Effector memory CD8-positive, alpha-beta T cell (primary cell): ENCODE data around the gene LIPC.

Experiments
- ATAC-seq: fragments of 150-1000 bp; cut with Tn5 transposase; replicated peaks from 2 replicates; pipeline ENCODE4 v1.10.0; 2021; ENCODE audit warnings: mild to moderate bottlenecking, moderate library complexity
- DNase-seq, 3 experiments: peaks; one replicate each; pipeline ENCODE4 v3.0.0; 2021
- H3K27ac Mint-ChIP-seq, 2 donors: one replicate each; pipeline ENCODE4 v1.8.0; 2022; ENCODE audit warnings: mild to moderate bottlenecking in 2 of 2, mixed read lengths in 2 of 2, moderate library complexity in 2 of 2
- H3K27me3 Mint-ChIP-seq, 2 donors: one replicate each; pipeline ENCODE4 v1.8.0; 2022; ENCODE audit warnings: mixed read lengths in 2 of 2
- H3K36me3 Mint-ChIP-seq: one replicate; pipeline ENCODE4 v1.8.0; 2022; ENCODE audit warnings: mild to moderate bottlenecking, moderate library complexity, mixed read lengths; ENCODE audit not compliant: insufficient read depth
- H3K4me1 Mint-ChIP-seq, 2 donors: one replicate each; pipeline ENCODE4 v1.8.0; 2022; ENCODE audit warnings: low read depth in 2 of 2, mixed read lengths in 2 of 2
- H3K4me3 Mint-ChIP-seq, 2 donors: one replicate each; pipeline ENCODE4 v1.8.0; 2022; ENCODE audit warnings: mild to moderate bottlenecking in 2 of 2, mixed read lengths in 2 of 2, moderate library complexity in 2 of 2
- H3K9me3 Mint-ChIP-seq, 2 donors: one replicate each; pipeline ENCODE4 v1.8.0; 2022; ENCODE audit warnings: mixed read lengths in 2 of 2

LIPC gene

DNA sequence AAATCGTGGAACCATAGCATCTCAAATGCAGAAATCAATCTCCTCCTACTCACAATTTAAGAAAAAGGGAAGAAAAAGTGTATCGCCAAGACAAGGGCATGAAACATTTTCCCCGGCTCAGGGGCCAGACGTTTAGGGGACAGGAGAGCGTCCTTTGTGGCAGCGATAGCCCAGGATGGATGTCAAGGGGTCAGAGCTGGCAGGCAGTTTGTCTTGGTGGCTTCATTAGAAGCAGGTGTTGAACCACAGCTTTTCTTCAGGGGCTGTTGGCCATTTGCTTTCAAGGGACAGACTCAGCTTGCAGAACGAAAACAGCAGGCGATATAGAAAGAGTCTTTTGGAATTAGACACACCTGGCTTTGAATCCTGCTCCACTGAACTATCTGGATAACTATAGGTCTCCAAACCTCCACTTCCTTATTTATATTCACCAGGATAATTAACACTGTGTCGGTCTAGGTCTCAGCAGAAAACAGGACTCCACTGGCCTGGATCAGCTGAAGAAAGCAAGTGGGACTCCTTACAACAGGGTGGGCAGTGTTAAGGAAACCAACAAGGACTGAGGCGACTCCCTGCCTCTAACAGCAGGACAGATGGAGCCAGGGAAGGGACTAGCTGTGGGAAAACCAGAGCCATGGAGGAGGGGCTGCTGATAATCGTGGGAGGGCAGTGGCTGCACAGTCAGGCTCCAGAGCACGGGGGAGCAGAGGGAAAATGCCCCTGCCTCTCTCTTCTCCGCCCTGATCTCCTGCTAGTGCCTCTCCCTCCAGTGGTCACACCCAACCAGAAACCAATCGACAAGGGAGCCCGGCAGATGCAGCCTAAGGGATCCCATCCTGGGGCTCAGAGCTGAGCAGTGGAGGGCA, 123.6 kb downstream of the LIPC start:
- DNase-seq (no peak), ATAC-seq (no peak)
- H3K4me1 Mint-ChIP-seq, result peaks cover 11 to 16% of the 10 kb centered on the region in 2 donors
- H3K4me3 Mint-ChIP-seq, result no peak overlapping the region
- peaks cover 3% of the 10 kb centered on the region for H3K36me3 Mint-ChIP-seq
- no peaks in the 10 kb centered on the region for H3K9me3 Mint-ChIP-seq
- H3K27ac Mint-ChIP-seq, result no peak overlapping the region
- H3K27me3 Mint-ChIP-seq, result peaks cover 0 to 30% of the 10 kb centered on the region in 2 donors

- H3K4me1 Mint-ChIP-seq, result peaks cover 10 to 15% of the 10 kb centered on the region in 2 donors
- DNase-seq (no peak), ATAC-seq (no peak)
- H3K36me3 Mint-ChIP-seq, result no peaks in the 10 kb centered on the region
- H3K27ac Mint-ChIP-seq, result no peak overlapping the region
- H3K27me3 Mint-ChIP-seq, result peaks cover 0 to 30% of the 10 kb centered on the region in 2 donors
- no peaks in the 10 kb centered on the region for H3K9me3 Mint-ChIP-seq
- H3K4me3 Mint-ChIP-seq, result no peak overlapping the region
Measured at GRCh38 chr15:58556028-58556361, 124.2 kb downstream of the LIPC start.

DNA sequence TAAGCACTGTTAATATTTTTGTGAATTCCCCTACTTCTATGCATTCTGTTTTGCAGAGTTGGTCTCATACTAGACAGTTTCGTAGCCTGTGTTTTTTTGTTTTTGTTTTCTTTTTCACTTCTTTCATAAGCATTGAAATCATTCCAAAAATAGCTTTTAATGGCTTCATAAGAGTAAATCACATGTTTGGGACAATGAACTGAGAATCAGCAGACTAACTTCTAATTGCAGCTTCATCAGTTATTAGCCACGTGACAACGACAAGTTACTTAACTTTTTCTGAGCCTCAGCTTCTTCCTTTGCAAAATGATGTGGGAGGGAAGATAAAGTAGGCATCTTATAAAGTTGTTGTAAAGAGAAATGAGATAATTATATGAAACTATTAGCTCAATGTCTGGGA, 124.8 kb downstream of the LIPC start:
- peaks cover 5 to 14% of the 10 kb centered on the region in 2 donors for H3K4me1 Mint-ChIP-seq
- H3K36me3 Mint-ChIP-seq, result no peaks in the 10 kb centered on the region
- no peaks in the 10 kb centered on the region for H3K9me3 Mint-ChIP-seq
- peaks cover 0 to 30% of the 10 kb centered on the region in 2 donors for H3K27me3 Mint-ChIP-seq
- no peak overlapping the region for H3K4me3 Mint-ChIP-seq
- ATAC-seq (no peak), DNase-seq (no peak)
- H3K27ac Mint-ChIP-seq, result no peak overlapping the region

- H3K4me3 Mint-ChIP-seq, result no peak overlapping the region
- no peak overlapping the region for H3K27ac Mint-ChIP-seq
- ATAC-seq (no peak), DNase-seq (no peak)
- H3K9me3 Mint-ChIP-seq, result no peaks in the 10 kb centered on the region
- peaks cover 0 to 9% of the 10 kb centered on the region in 2 donors for H3K27me3 Mint-ChIP-seq
- peaks cover under 1 to 4% of the 10 kb centered on the region in 2 donors for H3K4me1 Mint-ChIP-seq
- no peaks in the 10 kb centered on the region for H3K36me3 Mint-ChIP-seq
Measured at GRCh38 chr15:58558777-58559176, 127.0 kb downstream of the LIPC start.

DNA sequence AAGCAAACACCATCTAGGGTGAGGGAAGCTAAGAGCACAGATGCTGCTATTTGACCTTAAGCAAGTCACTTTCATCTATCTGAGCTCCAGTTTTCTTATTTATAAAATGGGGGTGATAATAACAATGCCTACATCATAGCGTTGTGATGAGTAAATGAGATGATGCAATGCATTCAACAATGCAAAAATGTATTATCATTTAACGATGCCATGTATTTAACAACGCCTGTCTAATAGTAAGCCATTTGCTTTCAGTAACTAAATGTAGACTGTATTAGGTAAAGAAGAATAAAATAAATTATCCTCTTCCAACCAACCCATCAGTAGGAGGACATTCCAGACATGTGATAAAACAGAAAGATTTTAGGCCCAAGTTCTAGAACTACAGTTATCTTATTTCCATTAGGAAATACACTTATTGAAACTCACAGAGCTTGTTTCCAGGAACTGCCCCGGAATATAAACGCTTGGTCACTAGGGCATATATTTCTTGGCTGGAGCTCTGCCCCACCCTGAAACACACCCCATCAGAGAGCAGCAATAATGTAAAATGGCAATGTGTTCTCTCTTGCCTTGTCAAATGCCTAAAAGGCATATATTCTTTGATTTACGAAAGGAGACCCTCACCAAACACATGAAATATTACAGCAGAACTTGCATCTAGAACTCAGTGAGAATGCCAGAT, 128.3 kb downstream of the LIPC start:
- Mint-ChIP-seq H3K4me3 (no peak overlapping the region), H3K4me1 (peaks cover 0 to 3% of the 10 kb centered on the region in 2 donors), H3K27me3 (peaks cover 0 to 5% of the 10 kb centered on the region in 2 donors), H3K27ac (no peak overlapping the region), H3K36me3 (no peaks in the 10 kb centered on the region), H3K9me3 (no peaks in the 10 kb centered on the region)
- no peak for ATAC-seq
- DNase-seq, result no peak

- Mint-ChIP-seq H3K9me3 (no peaks in the 10 kb centered on the region), H3K4me3 (no peak overlapping the region), H3K27ac (peak overlapping the region in 1 of 2 donors; percentile 16)
Measured at GRCh38 chr15:58561321-58561720, 129.5 kb downstream of the LIPC start.

DNA sequence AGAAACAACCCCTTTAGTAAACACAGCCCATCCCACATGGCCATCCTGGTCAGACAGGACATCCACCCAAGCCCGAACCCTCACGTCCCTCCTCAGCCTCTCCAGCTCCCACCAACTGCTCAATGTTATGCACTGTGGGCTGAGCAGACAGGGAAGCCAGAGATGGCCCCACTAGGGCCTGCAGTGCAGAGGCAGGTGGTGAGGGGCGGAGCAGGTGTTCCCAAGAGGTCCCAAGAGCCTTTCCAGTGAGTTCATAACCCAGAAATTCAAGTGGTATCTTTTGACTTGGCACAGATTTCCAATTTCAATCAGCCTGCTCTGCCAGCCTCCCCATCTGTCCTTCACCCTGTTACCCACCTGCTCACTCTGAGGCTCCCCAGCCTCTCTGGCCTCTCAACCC, 130.3 kb downstream of the LIPC start:
- Mint-ChIP-seq H3K9me3 (no peaks in the 10 kb centered on the region), H3K4me1 (peaks cover 2 to 3% of the 10 kb centered on the region in 2 donors), H3K36me3 (no peaks in the 10 kb centered on the region), H3K27ac (no peak overlapping the region), H3K4me3 (no peak overlapping the region), H3K27me3 (no peaks in the 10 kb centered on the region)
- no peak for ATAC-seq
- no peak for DNase-seq

More at GRCh38 chr15:58561321-58561720, 129.5 kb downstream of the LIPC start:
- Mint-ChIP-seq H3K36me3 (no peaks in the 10 kb centered on the region), H3K27me3 (no peaks in the 10 kb centered on the region), H3K4me1 (peaks cover 2 to 3% of the 10 kb centered on the region in 2 donors)
- DNase-seq (no peak), ATAC-seq (no peak)

DNA sequence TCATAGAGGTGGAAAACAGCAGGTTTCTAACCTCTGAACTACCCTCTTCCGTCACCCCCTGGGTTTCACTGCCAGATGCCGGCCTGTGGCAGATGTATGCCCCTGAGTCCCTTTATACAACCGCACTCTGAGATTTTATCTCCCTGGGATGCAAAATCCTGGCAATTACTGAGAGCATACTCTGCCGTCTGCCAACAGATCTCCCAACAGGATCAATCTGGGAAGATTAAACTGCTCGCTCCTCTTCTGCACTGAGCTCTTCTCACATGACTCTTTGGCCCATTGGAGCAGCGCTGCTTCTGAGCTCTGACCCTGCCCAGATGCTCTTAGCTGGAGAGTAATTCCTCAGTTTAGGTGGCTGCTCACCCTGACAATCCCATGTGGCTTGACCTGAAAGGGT, 133.2 kb downstream of the LIPC start:
- no peaks in the 10 kb centered on the region for H3K9me3 Mint-ChIP-seq
- H3K27me3 Mint-ChIP-seq, result no peaks in the 10 kb centered on the region
- peaks cover 6% of the 10 kb centered on the region in 2 donors for H3K4me1 Mint-ChIP-seq
- H3K27ac Mint-ChIP-seq, result no peak overlapping the region
- no peaks in the 10 kb centered on the region for H3K36me3 Mint-ChIP-seq
- ATAC-seq (no peak), DNase-seq (no peak)
- no peak overlapping the region for H3K4me3 Mint-ChIP-seq

DNA sequence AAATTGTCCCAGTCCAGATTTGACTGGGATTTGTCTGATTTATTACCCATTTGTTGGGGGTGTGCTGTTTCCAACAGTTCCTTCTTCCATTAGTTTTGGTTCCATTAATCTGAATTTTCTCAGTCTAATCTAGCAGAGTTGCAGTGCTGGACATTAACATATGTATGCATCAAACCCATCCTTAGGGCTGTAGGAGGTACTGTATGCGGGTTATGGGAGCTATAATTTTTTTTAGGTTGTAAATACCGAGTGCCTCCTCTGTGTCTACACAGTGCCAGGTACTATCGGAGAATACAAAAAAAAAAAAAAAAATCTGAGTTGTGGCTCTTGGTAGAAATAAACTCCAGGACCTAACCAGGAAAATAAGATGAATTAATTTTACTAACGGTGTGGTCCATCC, 133.8 kb downstream of the LIPC start:
- Mint-ChIP-seq H3K9me3 (no peaks in the 10 kb centered on the region), H3K27me3 (no peaks in the 10 kb centered on the region), H3K4me1 (peaks cover 6% of the 10 kb centered on the region in 2 donors), H3K27ac (no peak overlapping the region), H3K4me3 (no peak overlapping the region), H3K36me3 (no peaks in the 10 kb centered on the region)
- no peak for ATAC-seq
- no peak for DNase-seq

GRCh38 chr15:58566029-58566428, 134.2 kb downstream of the LIPC start:
- no peaks in the 10 kb centered on the region for H3K27me3 Mint-ChIP-seq
- peaks cover 6% of the 10 kb centered on the region in 2 donors for H3K4me1 Mint-ChIP-seq
- ATAC-seq (no peak), DNase-seq (no peak)
- no peaks in the 10 kb centered on the region for H3K36me3 Mint-ChIP-seq
- H3K9me3 Mint-ChIP-seq, result no peaks in the 10 kb centered on the region
- no peak overlapping the region for H3K27ac Mint-ChIP-seq
- no peak overlapping the region for H3K4me3 Mint-ChIP-seq

GRCh38 chr15:58568157-58568571, 136.4 kb downstream of the LIPC start:
- no peaks in the 10 kb centered on the region for H3K27me3 Mint-ChIP-seq
- ATAC-seq (no peak), DNase-seq (no peak)
- no peaks in the 10 kb centered on the region for H3K36me3 Mint-ChIP-seq
- H3K27ac Mint-ChIP-seq, result peak overlapping the region; percentile 26 to 82
- peaks cover 3 to 6% of the 10 kb centered on the region in 2 donors for H3K4me1 Mint-ChIP-seq
- no peaks in the 10 kb centered on the region for H3K9me3 Mint-ChIP-seq
- H3K4me3 Mint-ChIP-seq, result no peak overlapping the region

- ATAC-seq, result no peak
- peaks cover 3 to 6% of the 10 kb centered on the region in 2 donors for H3K4me1 Mint-ChIP-seq
Measured at GRCh38 chr15:58569455-58569854, 137.7 kb downstream of the LIPC start.

DNA sequence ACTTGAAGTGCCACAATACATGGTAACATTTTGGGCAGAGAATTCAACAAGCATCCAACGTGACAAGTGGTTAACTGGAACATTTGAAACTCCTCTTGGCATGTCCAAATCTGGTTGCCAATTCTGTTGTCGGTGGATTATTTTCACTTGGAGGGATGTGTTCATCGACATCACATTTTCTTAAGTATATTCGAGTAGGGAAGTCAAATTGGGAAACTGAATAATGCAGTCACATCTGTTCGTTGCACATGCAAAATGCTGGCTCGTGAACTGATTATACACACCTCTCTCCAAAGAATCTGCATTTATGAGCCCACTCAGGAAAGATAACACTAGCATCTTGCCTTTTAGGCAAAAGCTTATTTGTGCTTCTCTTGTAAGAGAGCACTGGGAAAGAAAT, 139.7 kb downstream of the LIPC start:
- no peak overlapping the region for H3K4me3 Mint-ChIP-seq
- H3K36me3 Mint-ChIP-seq, result no peaks in the 10 kb centered on the region
- ATAC-seq (no peak), DNase-seq (no peak)
- peaks cover 5 to 7% of the 10 kb centered on the region in 2 donors for H3K4me1 Mint-ChIP-seq
- H3K9me3 Mint-ChIP-seq, result no peaks in the 10 kb centered on the region
- no peak overlapping the region for H3K27ac Mint-ChIP-seq
- H3K27me3 Mint-ChIP-seq, result no peaks in the 10 kb centered on the region

More at GRCh38 chr15:58569455-58569854, 137.7 kb downstream of the LIPC start:
- Mint-ChIP-seq H3K9me3 (no peaks in the 10 kb centered on the region), H3K27me3 (no peaks in the 10 kb centered on the region), H3K36me3 (no peaks in the 10 kb centered on the region), H3K27ac (no peak overlapping the region), H3K4me3 (no peak overlapping the region)
- no peak for DNase-seq

- Mint-ChIP-seq H3K27ac (no peak overlapping the region), H3K4me1 (peaks cover 5 to 7% of the 10 kb centered on the region in 2 donors)
Measured at GRCh38 chr15:58572521-58572920, 140.7 kb downstream of the LIPC start.

More at GRCh38 chr15:58572521-58572920, 140.7 kb downstream of the LIPC start:
- Mint-ChIP-seq H3K9me3 (no peaks in the 10 kb centered on the region), H3K4me3 (no peak overlapping the region), H3K27me3 (no peaks in the 10 kb centered on the region), H3K36me3 (no peaks in the 10 kb centered on the region)
- ATAC-seq, result no peak
- no peak for DNase-seq
